IMR-90 (cell line): ENCODE results near the gene CYSTM1. TPM values are rescaled to one million over a fixed set of nuclear protein-coding genes. Genes with fewer than 3 reads are reported as not detected.

Experiments
- ATAC-seq: fragments of 200-7000 bp; cut with Tn5 transposase; 2 replicates; pipeline ENCODE4 v1.9.1; 2020; ENCODE audit warnings: low read depth, mild to moderate bottlenecking, moderate library complexity
- BruUV-seq: library from RNA; stranded (reverse); fragments of 400-500 nt; replicated peaks from 2 replicates; lab custom pipeline; 2021; lab: Mats Ljungman, UMichigan
- CTCF ChIA-PET: fragments of 300-600 bp; formaldehyde crosslinking; extraction: SDS; loops from one replicate; lab custom pipeline; 2021; ENCODE audit warnings: antibody characterized with exemption; lab: Yijun Ruan, JAX
- POLR2A ChIA-PET: fragments of 300-600 bp; sonication (Branson Sonifier 250); formaldehyde crosslinking; loops from one replicate; lab custom pipeline; 2022; ENCODE audit warnings: antibody characterized with exemption; ENCODE audit not compliant: unreplicated experiment; lab: Charles Lee
- DNase-seq: peaks from one replicate; pipeline ENCODE4 v3.0.0; 2013
- H2AFZ ChIP-seq: replicated peaks from 2 replicates; pipeline ENCODE3; 2013; ENCODE audit warnings: low read length, mild to moderate bottlenecking; ENCODE audit not compliant: poor library complexity
- H2AK5ac ChIP-seq: 2 replicates; pipeline ENCODE4 v1.6.1; 2013; ENCODE audit warnings: low read depth, low read length, inconsistent platforms
- H2AK9ac ChIP-seq: replicated peaks from 2 replicates; pipeline ENCODE3; 2013; ENCODE audit warnings: mild to moderate bottlenecking, low read depth, low read length, moderate library complexity; ENCODE audit not compliant: poor library complexity
- H2BK120ac ChIP-seq: 2 replicates; pipeline ENCODE4 v1.6.1; 2013; ENCODE audit warnings: low read depth, low read length, inconsistent platforms
- H2BK15ac ChIP-seq: 3 replicates; pipeline ENCODE4 v1.6.1; 2013; ENCODE audit warnings: low read depth, low read length, inconsistent platforms
- H2BK20ac ChIP-seq: 2 replicates; pipeline ENCODE4 v1.6.1; 2013; ENCODE audit warnings: low read depth, mild to moderate bottlenecking, inconsistent platforms, low read length, moderate library complexity
- H2BK5ac ChIP-seq: 2 replicates; pipeline ENCODE4 v1.6.1; 2013; ENCODE audit warnings: mild to moderate bottlenecking, low read depth, low read length, inconsistent platforms; ENCODE audit not compliant: poor library complexity, severe bottlenecking
- H3K14ac ChIP-seq: replicated peaks from 2 replicates; pipeline ENCODE4 v1.6.1; 2013; ENCODE audit warnings: low read depth, low read length, inconsistent platforms
- H3K18ac ChIP-seq: 2 replicates; pipeline ENCODE4 v1.6.1; 2013; ENCODE audit warnings: low read depth, low read length, control low read depth
- H3K23ac ChIP-seq: 2 replicates; pipeline ENCODE4 v1.6.1; 2013; ENCODE audit warnings: low read depth, low read length, inconsistent platforms
- H3K27ac ChIP-seq: 2 replicates; pipeline ENCODE4 v1.5.1; 2013; ENCODE audit warnings: mild to moderate bottlenecking, control low read depth, low read length; ENCODE audit not compliant: insufficient read depth
- H3K27me3 ChIP-seq: 2 replicates; pipeline ENCODE4 v1.6.1; 2013; ENCODE audit warnings: low read length; ENCODE audit not compliant: control insufficient read depth, insufficient read depth
- H3K36me3 ChIP-seq: 2 replicates; pipeline ENCODE4 v1.6.1; 2013; ENCODE audit warnings: low read length, mixed read lengths; ENCODE audit not compliant: control insufficient read depth, insufficient read depth
- H3K4ac ChIP-seq: 2 replicates; pipeline ENCODE4 v1.6.1; 2013; ENCODE audit warnings: low read depth, low read length, inconsistent platforms
- H3K4me1 ChIP-seq: 2 replicates; pipeline ENCODE4 v1.6.1; 2013; ENCODE audit warnings: low read length, mixed read lengths; ENCODE audit not compliant: control insufficient read depth, insufficient read depth
- H3K4me2 ChIP-seq: 2 replicates; pipeline ENCODE4 v1.6.1; 2013; ENCODE audit warnings: low read depth, mild to moderate bottlenecking, control low read depth, low read length, moderate library complexity
- H3K4me3 ChIP-seq: 2 replicates; pipeline ENCODE4 v1.5.1; 2013; ENCODE audit warnings: low read depth, mild to moderate bottlenecking, control low read depth, low read length, moderate library complexity; ENCODE audit not compliant: insufficient read depth
- H3K56ac ChIP-seq: 2 replicates; pipeline ENCODE4 v1.6.1; 2013; ENCODE audit warnings: low read length, inconsistent platforms; ENCODE audit not compliant: insufficient read depth; ENCODE audit errors: extremely low read depth
- H3K79me1 ChIP-seq, 2 experiments: 2 replicates each; pipeline ENCODE4 v1.6.1; 2013; ENCODE audit warnings: low read length in 2 of 2, inconsistent platforms in 1 of 2, low read depth in 1 of 2
- H3K9ac ChIP-seq: 2 replicates; pipeline ENCODE4 v1.6.1; 2013; ENCODE audit warnings: low read depth, low read length, control low read depth
- H3K9me1 ChIP-seq: 2 replicates; pipeline ENCODE4 v1.6.1; 2013; ENCODE audit warnings: low read length, inconsistent platforms; ENCODE audit not compliant: insufficient read depth
- H3K9me3 ChIP-seq: 2 replicates; pipeline ENCODE4 v1.6.1; 2013; ENCODE audit warnings: low read length; ENCODE audit not compliant: control insufficient read depth, insufficient read depth
- H4K20me1 ChIP-seq: 2 replicates; pipeline ENCODE4 v1.6.1; 2013; ENCODE audit warnings: low read length, inconsistent platforms; ENCODE audit not compliant: insufficient read depth
- H4K5ac ChIP-seq: 2 replicates; pipeline ENCODE4 v1.6.1; 2013; ENCODE audit warnings: mild to moderate bottlenecking, low read depth, low read length, control low read depth
- H4K8ac ChIP-seq, 2 experiments: 2 replicates each; pipeline ENCODE4 v1.6.1; 2013; ENCODE audit warnings: low read depth in 2 of 2, low read length in 2 of 2, control low read depth in 1 of 2, inconsistent platforms in 1 of 2
- H4K91ac ChIP-seq: 2 replicates; pipeline ENCODE4 v1.6.1; 2013; ENCODE audit warnings: low read depth, low read length, inconsistent platforms; ENCODE audit not compliant: insufficient read depth
- BHLHE40 ChIP-seq: fragments of 150-350 bp; IDR thresholded peaks from 2 replicates; pipeline ENCODE4 v1.6.1; 2016; ENCODE audit warnings: mild to moderate bottlenecking, low read depth, low read length
- CHD1 ChIP-seq: IDR thresholded peaks from 2 replicates; pipeline ENCODE4 v1.6.1; 2012; ENCODE audit warnings: low read depth, low read length, improper control_type of control experiment
- CTCF ChIP-seq: conservative IDR thresholded peaks from 2 replicates; pipeline ENCODE4 v1.5.1; 2012; ENCODE audit warnings: mild to moderate bottlenecking, low read depth, low read length, improper control_type of control experiment
- ELK1 ChIP-seq: fragments of 150-350 bp; IDR thresholded peaks from 2 replicates; pipeline ENCODE4 v1.6.1; 2016; ENCODE audit warnings: low read depth, mild to moderate bottlenecking, low read length, moderate library complexity, borderline replicate concordance
- FOS ChIP-seq: fragments of 150-350 bp; IDR thresholded peaks from 2 replicates; pipeline ENCODE4 v1.6.1; 2016; ENCODE audit warnings: low read depth, low read length
- MAFK ChIP-seq: IDR thresholded peaks from 2 replicates; pipeline ENCODE4 v1.6.1; 2012; ENCODE audit warnings: low read depth, low read length, improper control_type of control experiment
- MAZ ChIP-seq: IDR thresholded peaks from 2 replicates; pipeline ENCODE4 v1.6.1; 2012; ENCODE audit warnings: low read depth, mild to moderate bottlenecking, low read length, improper control_type of control experiment, moderate library complexity, borderline replicate concordance
- MXI1 ChIP-seq: IDR thresholded peaks from 2 replicates; pipeline ENCODE4 v1.6.1; 2012; ENCODE audit warnings: low read depth, mild to moderate bottlenecking, low read length, moderate library complexity, borderline replicate concordance
- NFE2L2 ChIP-seq: fragments of 150-350 bp; IDR thresholded peaks from 2 replicates; pipeline ENCODE4 v1.6.1; 2016; ENCODE audit warnings: low read depth, mild to moderate bottlenecking, low read length
- POLR2A ChIP-seq: IDR thresholded peaks from 2 replicates; pipeline ENCODE4 v1.6.1; 2012; ENCODE audit warnings: mild to moderate bottlenecking, low read depth, low read length
- RAD21 ChIP-seq: IDR thresholded peaks from 2 replicates; pipeline ENCODE4 v1.6.1; 2012; ENCODE audit warnings: low read length, improper control_type of control experiment
- RCOR1 ChIP-seq: IDR thresholded peaks from 2 replicates; pipeline ENCODE4 v1.6.1; 2012; ENCODE audit warnings: mild to moderate bottlenecking, low read length, improper control_type of control experiment; ENCODE audit not compliant: insufficient replicate concordance
- RFX5 ChIP-seq: IDR thresholded peaks from 2 replicates; pipeline ENCODE4 v1.8.0; 2012; ENCODE audit warnings: low read depth, mild to moderate bottlenecking, low read length, moderate library complexity
- SMC3 ChIP-seq: fragments of 150-350 bp; IDR thresholded peaks from 2 replicates; pipeline ENCODE4 v1.6.1; 2016; ENCODE audit warnings: low read depth, mild to moderate bottlenecking, antibody characterized with exemption, low read length, moderate library complexity
- USF2 ChIP-seq: fragments of 150-350 bp; IDR thresholded peaks from 2 replicates; pipeline ENCODE4 v1.6.1; 2017; ENCODE audit warnings: mild to moderate bottlenecking, antibody characterized with exemption, low read length, low read depth
- WGBS, 2 experiments: methylation state at CpG; one replicate each; pipeline versions ENCODE4 v1.1.5 to v1.1.7; 2013; ENCODE audit warnings: missing lambda C conversion rate in 2 of 2; ENCODE audit not compliant: insufficient read length in 1 of 2; ENCODE audit errors: extremely low coverage in 2 of 2; 5-methylcytosine and 5-hydroxymethylcytosine counted together
- dilution Hi-C: fragments of 300-500 bp; cut with HindIII; formaldehyde crosslinking; loops from one replicate; pipeline ENCODE4 v1.14.3; 2018; ENCODE audit warnings: low sequenced_read_pairs; ENCODE audit not compliant: unreplicated experiment
- in situ Hi-C: fragments of 300-500 bp; cut with MboI; formaldehyde crosslinking; loops from 3 replicates; pipeline ENCODE4 v1.14.3; 2019; ENCODE audit warnings: low sequenced_read_pairs, inconsistent platforms, mixed read lengths
- intact Hi-C: fragments of 100-400 bp; cut with micrococcal nuclease; formaldehyde crosslinking; loops from 2 replicates; pipeline ENCODE4 v1.10.0; 2022
- polyA plus RNA-seq, 3 experiments: library from polyadenylated mRNA; depleted of rRNA; stranded (reverse); fragments of >200 nt; gene quantifications; 2 replicates each; pipeline ENCODE4 v1.2.3, GENCODE V29; 2012; ENCODE audit warnings: low replicate concordance in 1 of 3
- total RNA-seq: library from RNA; depleted of rRNA; stranded (reverse); fragments of >200 nt; gene quantifications from 2 replicates; pipeline ENCODE4 v1.2.3, GENCODE V29; 2012

Gene CYSTM1
- total and polyA plus RNA-seq, 2 of the 4 experiments (the other 2 are of a cell fraction) = 7.3 to 15.0 TPM

- no peak overlapping the region for H4K8ac ChIP-seq
- no peak overlapping the region for H2BK120ac ChIP-seq
- no peak overlapping the region for H3K23ac ChIP-seq
- dilution Hi-C loops = no loop called here
- H3K9me1 ChIP-seq = peaks cover 27% of the 10 kb centered on the region
- H4K91ac ChIP-seq = no peak overlapping the region
- H4K5ac ChIP-seq = no peak overlapping the region
- no peak overlapping the region for H3K27ac ChIP-seq
- no peak overlapping the region for H2BK15ac ChIP-seq
- no CpG with 5 or more reads among the region's 3 CpGs for WGBS, 2 experiments
- in situ Hi-C loops = no loop called here
- H2AK9ac ChIP-seq = no peak overlapping the region
- H3K9ac ChIP-seq = no peak overlapping the region
- peaks cover 12% of the 10 kb centered on the region for H3K4me1 ChIP-seq
- no peak overlapping the region for H3K56ac ChIP-seq
- no peak overlapping the region for H3K14ac ChIP-seq
- no peak for DNase-seq
- TF ChIP-seq USF2 = no peak
- no peak for TF ChIP-seq BHLHE40
- no peak for TF ChIP-seq RFX5
- no peak for TF ChIP-seq MXI1
- no peak for TF ChIP-seq RCOR1
- TF ChIP-seq ELK1 = no peak
- TF ChIP-seq CHD1 = no peak
- no peak for TF ChIP-seq SMC3
- TF ChIP-seq MAFK = no peak
- TF ChIP-seq NFE2L2 = no peak
- TF ChIP-seq MAZ = no peak
- no peak for TF ChIP-seq RAD21
- no peak for TF ChIP-seq FOS
- no peak for TF ChIP-seq CTCF
- TF ChIP-seq POLR2A = no peak
- H3K18ac ChIP-seq = no peak overlapping the region
- no peak overlapping the region for H3K4me2 ChIP-seq
- peaks cover 0 to 13% of the 10 kb centered on the region in 2 experiments; a peak in 2 of 4 replicates for H3K79me1 ChIP-seq
- ChIA-PET CTCF (interaction anchor here (2.1 kb wide), 1 partner anchor 15 kb away, joined by 4 read pairs; no protein-coding TSS in a partner anchor), POLR2A (no interaction called here)
- no peak overlapping the region for H2BK5ac ChIP-seq
- BruUV-seq = no TSS peak
- H3K9me3 ChIP-seq = no peaks in the 10 kb centered on the region
- no peaks in the 10 kb centered on the region for H3K36me3 ChIP-seq
- H3K4me3 ChIP-seq = no peak overlapping the region
- H3K27me3 ChIP-seq = no peaks in the 10 kb centered on the region
- H2AK5ac ChIP-seq = no peak overlapping the region
- intact Hi-C loops = loop anchor here (5.0 kb wide), 1 partner anchor 42 kb away; no protein-coding TSS in a partner anchor
- no peak overlapping the region for H2BK20ac ChIP-seq
- peaks cover 11% of the 10 kb centered on the region for H4K20me1 ChIP-seq
- H3K4ac ChIP-seq = no peak overlapping the region
- no peak for ATAC-seq
- no peak overlapping the region for H2AFZ ChIP-seq
Measured at GRCh38 chr5:140224658-140225057, 49.7 kb downstream of the CYSTM1 start.
